ENCODE measurements around the gene MRPS23. TPM values are rescaled to one million over a fixed set of nuclear protein-coding genes. Genes with fewer than 3 reads are reported as not detected.

The MRPS23 gene
- 27.0 and 82.9 TPM in 2 replicates for total RNA-seq

DNA sequence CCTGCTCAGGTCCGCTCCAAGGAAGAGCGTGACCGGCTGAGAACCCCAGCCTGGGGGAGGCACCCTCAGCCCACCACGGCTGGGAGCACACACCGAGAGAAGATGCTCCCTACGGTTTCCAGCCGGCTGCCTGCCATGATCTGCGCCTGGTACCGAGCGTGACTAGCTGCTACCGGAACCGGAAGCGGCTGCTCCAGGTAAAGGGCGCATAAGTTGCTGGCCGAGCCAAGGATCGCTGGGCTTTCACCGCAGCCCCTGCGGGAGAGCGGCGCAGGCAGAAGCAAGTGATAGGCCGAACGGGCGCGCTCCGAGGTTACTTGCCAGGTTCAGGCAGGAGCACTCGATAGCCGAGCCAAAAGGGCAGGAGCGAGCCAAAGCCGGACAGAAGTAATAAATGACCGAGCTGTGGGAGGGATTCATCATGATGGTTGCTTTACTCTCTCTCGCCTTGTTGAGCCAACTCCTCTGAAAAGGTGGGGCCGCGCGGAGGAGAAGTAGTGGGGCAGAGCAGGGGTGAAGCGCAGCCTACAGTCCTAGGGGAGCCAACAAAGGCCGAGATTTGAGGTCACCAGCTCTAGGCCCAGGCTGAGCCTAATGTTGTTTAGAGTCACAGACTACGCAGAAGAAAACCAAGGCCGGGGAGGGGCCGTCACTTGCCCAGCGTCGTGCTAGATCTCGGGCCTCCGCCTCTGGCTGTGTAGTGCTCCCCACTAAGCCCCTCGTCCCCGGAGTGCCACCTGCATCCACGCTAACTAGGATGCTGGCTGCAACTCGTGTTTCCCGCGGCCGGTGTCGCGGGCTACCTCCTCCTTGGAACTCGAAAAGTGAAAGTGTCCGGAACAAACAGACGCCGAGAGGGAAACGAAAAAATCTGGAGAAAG, at the start of gene MRPS23:
MRPS23 (minus strand) TSS at position 171 of the 881 bp plus-strand sequence; CDS start at position 137, 34 bp downstream.
- DNase-seq (ENCODE audit: low read depth) = peak; percentile 87
- H3K4me3 ChIP-seq (ENCODE audit: low read depth, low read length) = peak within 1 kb of the TSS; percentile 69
- TF ChIP-seq CTCF (conservative IDR thresholded peaks at IDR 0.05; ENCODE audit: low read depth, low read length) = no peak

DNA sequence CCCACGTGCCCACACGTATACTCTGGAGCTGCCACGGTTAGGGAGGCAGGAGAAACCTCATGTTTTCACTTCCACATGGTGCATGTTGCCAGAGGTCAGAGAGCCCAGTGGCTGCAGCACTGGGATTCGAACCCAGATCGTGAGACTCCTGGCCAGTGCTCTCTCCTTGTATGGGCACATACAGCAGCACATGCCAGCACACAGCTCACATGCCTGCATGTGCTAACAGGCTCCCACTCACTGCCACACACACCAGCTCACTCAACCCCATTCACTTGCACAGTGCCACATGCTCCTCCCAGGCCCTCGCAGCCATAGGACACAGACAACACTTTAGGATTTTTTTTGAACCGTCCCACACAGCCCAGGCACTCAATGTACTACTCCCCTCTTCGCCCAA, 49.5 kb upstream of the MRPS23 start:
- TF ChIP-seq CTCF (conservative IDR thresholded peaks at IDR 0.05; ENCODE audit: low read depth, low read length) = no peak
- H3K4me3 ChIP-seq (ENCODE audit: low read depth, low read length) = no peak overlapping the region
- no peak for DNase-seq (ENCODE audit: low read depth)

GRCh38 chr17:57898487-57899311, 48.9 kb upstream of the MRPS23 start:
- no peak for DNase-seq (ENCODE audit: low read depth)
- H3K4me3 ChIP-seq (ENCODE audit: low read depth, low read length) = no peak overlapping the region
- no peak for TF ChIP-seq CTCF (conservative IDR thresholded peaks at IDR 0.05; ENCODE audit: low read depth, low read length)

GRCh38 chr17:57895382-57896060, 45.7 kb upstream of the MRPS23 start:
- H3K4me3 ChIP-seq (ENCODE audit: low read depth, low read length) = no peak overlapping the region
- no peak for TF ChIP-seq CTCF (conservative IDR thresholded peaks at IDR 0.05; ENCODE audit: low read depth, low read length)
- no peak for DNase-seq (ENCODE audit: low read depth)

DNA sequence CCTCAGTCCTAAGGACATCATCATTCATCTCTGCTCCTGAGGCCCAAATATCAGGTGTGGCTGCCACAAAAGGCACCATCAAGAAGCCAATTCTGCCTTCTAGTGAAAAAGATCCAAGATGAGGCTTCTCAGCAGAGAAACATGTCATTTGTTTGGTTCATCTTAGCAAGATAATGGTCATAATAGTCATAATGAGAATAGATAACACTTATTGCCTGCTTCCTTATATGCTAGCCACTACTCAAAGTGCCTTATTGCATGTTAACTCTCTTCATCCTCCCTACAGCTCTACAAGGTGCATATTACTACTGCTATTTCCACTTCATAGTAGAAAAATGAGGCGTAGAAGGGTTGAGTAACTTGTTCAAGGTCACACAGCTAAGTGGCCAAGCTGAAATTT, 45.0 kb upstream of the MRPS23 start:
- no peak for TF ChIP-seq CTCF (conservative IDR thresholded peaks at IDR 0.05; ENCODE audit: low read depth, low read length)
- no peak for DNase-seq (ENCODE audit: low read depth)
- H3K4me3 ChIP-seq (ENCODE audit: low read depth, low read length) = no peak overlapping the region

DNA sequence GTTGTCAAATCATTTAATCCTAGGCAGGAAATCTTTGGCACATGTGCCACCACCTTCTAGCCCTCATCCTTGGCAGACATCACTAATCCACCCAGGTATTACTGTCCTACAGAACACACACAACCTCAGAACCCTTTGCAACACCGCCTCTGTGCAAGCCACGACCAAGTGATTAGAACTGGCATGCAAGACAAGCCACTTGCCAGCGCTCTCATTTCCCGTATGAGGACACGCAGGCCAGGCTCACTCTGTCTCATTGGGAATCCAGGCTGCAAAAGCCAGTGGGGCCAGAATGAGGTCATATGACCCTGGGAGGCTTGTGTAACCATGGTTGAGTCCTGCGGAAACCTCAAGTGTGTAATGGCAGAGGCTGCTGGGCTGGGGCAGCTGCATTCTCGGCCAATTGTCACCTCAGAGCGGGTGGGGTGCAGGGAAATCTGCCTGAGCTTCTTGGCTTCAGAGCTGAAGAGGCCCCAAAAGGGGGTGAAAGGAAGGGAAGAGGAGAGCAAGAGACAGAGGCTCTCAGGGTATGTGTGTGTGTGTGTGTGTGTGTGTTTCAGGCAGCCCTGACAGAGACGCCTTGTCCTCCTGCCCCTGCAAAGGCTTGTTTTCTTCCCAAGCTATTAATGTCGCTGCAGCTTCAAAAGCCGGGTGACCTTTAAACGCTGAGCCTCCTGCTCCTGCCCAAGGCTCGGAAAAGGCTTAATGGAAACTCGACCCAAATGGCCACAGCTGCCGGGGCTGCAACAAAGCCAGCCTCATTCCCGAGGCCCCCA, 43.2 kb upstream of the MRPS23 start:
- DNase-seq (ENCODE audit: low read depth) = peak; percentile 91
- H3K4me3 ChIP-seq (ENCODE audit: low read depth, low read length) = peak overlapping the region; percentile 50
- TF ChIP-seq CTCF (conservative IDR thresholded peaks at IDR 0.05; ENCODE audit: low read depth, low read length) = no peak

Data from epithelial cell of proximal tubule (primary cell).